GM21717 (cell line): ENCODE measurements around the gene SH3RF2.
"Not testable (repeated sequence)": the region's sequence is repeated elsewhere in the genome, so short reads cannot be mapped to it uniquely, and the experiment has no call there.

Experiments used
- ATAC-seq: cut with Tn5 transposase; IDR thresholded peaks from one replicate; pipeline ENCODE4 v1.9.1; 2021; ENCODE audit warnings: mild to moderate bottlenecking, moderate library complexity; ENCODE audit not compliant: unreplicated experiment

SH3RF2 gene

DNA sequence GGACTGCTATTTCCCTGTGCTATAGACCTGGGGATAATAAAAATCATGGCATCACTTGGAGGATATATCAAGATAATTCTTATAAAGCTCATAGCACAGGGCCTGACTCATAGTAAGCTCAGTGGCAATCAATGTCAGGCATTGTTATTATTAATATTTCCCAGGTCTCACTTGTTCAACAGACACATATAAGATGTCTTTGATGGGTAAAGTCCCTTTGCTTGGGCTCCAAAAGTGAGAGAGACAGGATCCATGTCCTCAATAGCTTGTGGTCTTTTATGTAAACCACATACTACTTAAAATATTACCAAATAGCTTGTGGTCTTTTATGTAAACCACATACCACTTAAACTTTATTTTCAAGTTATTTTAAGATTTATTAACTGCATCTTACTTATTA lies 11.2 kb downstream of the SH3RF2 start:
- ATAC-seq: no peak

DNA sequence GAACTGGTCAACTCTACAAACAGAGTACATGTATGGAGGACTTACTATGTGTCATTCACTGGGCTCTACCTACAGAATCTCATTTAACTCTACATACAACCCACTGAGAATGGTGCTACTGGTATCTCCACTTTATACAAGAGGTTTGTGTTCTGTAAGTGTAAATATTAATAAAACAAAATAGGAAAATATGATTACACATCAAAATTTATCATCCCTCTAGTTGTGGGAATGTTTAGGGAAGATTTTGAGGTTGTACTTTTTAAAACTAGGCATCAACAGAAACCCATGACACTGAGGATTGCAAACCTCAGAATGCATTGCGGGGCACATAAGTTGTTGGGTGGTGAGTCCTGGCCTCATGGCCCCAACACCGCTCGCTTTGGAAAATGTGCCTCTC lies 11.7 kb downstream of the SH3RF2 start:
- ATAC-seq: no peak

DNA sequence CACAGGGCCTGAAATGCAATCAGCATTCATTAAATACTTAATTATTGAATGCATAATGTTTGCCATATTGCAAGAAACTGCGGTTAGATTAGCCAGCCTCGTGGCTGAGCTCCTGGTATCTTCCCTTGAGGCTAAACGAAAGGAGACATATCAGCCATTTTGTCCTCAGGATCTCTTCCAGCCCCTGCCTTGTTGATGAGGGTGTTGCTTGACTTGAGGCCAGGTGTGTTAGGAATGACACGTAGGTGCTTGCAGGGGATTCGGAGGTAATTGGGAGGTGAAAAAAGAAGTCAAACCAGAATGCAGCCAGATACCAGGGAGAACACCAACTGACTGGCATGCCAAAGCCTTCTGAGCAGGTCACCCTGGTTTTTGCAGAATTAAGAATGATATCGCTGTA lies 12.5 kb downstream of the SH3RF2 start:
- no peak for ATAC-seq

DNA sequence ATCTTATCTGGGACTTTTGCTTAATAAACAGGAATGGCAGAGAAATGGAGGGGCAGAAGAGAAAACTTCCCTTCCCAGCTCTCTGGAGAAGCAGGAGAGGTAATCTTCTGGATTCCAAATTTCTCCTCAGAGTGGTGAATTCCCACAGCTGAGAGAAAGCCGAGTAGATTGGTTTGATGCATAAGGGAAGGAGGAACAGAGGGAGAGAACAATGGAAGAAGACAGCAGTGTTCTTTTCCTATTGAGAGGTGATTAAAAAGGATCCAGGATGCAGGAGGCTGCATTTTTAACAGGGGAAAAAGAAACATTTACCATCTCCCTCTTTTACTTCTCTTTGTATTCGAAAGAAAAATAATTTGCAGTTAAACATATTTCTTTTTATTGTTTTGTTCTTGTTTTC lies 13.1 kb downstream of the SH3RF2 start:
- ATAC-seq: no peak

DNA sequence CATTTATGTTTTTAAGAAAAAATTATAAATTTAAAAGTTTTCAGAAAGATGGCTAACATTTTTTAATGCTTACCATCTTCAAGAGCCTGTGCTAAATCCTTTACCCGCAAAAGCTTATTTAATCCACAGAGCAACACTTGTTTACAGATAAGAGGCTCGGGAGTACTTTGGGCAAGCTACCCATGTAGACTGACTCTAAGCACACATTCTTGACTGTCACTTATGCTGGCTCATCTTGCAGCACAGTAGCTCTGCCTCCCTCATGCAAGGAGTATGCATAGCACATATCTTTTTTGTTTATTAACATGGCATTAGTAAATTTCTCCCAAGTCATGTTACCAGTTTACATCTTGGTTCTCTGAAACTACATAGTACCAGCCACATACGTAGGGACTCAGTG lies 14.7 kb downstream of the SH3RF2 start:
- no peak for ATAC-seq

DNA sequence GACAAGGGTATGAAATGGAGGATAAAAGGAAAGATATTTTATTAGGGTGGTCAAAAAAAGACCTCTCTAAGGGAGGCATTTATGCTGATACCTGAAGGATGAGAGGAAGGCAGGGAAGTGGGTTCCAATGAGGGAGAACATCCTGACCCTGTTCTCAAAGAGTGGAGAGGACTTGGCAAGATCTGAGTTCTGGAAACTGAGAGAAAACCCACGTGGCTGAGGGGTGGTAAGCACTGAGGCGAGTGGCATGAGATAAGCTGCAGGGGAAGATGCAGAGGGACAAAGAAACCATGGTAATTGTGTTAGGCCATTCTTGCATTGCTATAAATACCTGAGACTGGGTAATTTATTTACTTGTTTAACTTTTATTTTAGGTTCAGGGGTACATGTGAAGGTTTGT lies 16.8 kb downstream of the SH3RF2 start:
- no peak for ATAC-seq

DNA sequence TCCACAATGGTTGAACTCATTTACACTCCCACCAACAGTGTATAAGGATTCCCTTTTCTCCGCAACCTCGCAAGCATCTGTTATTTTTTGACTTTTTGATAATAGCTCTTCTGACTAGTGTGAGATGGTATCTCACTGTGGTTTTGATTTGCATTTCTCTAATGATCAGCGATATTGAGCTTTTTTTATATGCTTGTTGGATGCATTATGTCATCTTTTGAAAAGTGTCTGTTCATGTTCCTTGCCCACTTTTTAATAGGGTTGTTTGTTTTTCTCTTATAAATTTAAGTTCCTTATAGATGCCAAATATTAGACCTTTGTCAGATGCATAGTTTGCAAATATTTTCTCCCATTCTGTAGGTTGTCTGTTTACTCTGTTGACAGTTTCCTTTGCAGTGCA lies 17.8 kb downstream of the SH3RF2 start:
- not testable (repeated sequence) for ATAC-seq

DNA sequence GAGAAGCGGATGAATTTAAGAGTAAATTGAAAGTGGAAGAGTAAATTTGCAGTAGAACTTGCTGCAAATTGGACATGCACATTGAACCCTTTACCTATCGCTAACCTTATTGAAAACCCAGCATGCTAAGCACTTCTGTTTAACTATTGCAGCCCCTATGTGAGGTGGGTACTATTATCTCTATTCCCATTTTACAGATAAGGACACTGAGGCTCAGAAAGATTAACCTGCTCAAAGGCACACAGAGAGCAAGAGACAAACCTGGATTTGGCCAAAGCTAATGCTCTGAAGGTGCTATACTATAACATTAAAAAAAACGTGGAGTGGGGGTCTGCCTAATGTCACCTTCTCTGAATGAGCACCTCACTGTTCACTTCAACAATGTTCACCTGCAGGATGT lies 21.0 kb downstream of the SH3RF2 start:
- ATAC-seq: no peak

DNA sequence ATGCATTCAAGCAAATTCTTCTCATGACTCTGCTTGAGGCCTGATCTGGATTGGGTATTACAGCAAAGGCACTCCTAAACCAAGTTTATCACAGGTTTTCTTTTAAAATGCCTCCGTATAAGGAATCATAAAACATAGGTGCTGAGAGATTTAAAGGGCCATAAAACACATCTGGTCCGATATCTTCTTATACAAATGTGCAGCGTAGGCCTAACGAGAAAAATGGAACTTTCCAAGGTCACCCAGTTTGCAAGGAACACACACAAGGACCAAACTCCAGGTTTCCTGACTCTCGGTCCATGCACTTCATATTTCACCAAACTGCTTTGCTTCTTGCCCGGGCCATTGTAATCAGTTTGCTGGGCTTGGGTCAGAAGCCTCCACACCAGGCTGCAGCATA lies 22.1 kb downstream of the SH3RF2 start:
- ATAC-seq: no peak

DNA sequence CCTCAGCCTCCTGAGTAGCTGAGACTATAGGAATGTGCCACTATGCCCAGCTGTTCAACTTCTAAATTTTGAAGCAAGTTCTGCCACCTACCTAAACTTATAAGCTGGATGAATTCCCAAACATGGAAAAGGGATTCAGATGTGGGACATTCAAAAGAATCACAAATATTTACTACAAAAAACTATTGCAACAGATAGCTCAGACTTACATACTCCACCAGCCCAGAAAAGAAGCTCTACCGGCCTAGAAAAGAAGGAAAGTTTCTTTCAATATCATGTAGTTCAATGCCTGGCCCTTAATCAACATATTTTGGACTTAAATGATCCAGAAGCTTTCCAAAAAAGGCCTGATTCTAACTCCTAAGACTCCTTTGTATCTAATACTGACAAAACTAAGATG lies 23.8 kb downstream of the SH3RF2 start:
- ATAC-seq: no peak

DNA sequence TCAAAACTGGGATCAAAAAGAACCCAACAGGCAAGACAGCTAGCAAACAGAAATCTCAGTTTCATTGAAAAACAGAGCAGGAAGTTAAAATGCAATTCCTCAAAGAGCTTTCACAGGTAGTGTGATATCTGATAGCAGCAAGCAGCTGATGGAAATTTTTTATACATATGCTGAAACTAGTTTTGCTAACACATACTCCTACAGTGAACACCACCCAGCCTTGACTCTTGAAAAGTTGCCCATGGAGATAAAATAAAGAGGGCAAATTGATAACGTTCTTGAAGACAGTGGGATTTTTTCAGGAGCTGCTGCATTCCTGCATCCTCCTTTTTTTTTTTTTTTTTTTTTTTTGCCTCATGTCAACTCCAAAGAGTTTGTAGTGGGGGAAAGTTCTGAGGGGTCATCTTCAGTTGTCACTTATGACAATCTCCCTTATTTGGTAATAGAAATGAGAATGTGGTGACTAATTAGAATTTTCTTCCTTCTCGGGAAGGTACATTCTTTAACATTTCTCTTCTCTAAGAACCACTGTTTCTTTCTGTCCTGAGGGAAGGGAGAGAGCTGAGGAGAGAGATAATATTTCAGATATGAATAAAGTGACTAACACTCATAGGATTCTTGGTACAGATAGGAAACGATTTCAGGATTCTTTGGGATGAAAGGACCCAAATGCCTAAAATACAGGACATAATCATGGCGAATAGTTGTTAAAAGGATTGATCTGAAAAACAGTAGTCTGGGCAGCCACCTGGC lies 24.6 kb downstream of the SH3RF2 start:
- ATAC-seq: no peak

DNA sequence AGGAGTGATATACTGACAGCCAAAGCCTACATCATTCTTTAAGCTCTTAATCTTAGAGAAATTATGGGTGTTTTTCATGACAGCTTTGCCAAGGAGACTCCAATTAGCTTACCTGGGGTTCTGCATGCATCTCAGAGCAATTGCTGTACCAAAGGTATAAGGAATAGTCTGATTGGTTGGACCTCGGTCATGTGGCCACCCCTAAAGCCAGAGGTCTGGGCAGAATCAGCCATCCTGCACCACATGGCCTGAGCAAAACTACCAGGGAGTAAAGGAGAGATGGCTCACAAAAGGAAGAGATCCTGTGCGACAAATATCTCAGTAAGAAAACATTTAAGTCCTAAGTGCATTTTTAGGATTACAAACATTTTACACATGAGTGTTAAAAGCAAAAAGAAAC lies 25.6 kb downstream of the SH3RF2 start:
- ATAC-seq: no peak

DNA sequence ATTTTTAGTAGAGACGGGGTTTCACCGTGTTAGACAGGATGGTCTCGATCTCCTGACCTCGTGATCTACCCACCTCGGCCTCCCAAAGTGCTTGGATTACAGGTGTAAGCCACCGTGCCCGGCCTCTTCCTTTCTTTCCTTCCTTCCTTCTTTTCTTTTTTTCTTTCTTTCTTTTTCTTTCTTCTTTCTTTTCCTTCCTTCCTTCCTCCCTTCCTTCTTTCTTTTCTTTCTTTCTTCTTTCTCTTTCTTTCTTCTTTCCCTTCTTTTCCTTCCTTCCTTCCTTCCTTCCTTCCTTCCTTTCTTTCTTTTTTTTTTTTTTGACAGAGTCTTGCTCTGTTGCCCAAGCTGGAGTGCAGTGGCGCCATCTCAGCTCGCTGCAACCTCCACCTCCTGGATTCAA lies 27.6 kb downstream of the SH3RF2 start:
- not testable (repeated sequence) for ATAC-seq

DNA sequence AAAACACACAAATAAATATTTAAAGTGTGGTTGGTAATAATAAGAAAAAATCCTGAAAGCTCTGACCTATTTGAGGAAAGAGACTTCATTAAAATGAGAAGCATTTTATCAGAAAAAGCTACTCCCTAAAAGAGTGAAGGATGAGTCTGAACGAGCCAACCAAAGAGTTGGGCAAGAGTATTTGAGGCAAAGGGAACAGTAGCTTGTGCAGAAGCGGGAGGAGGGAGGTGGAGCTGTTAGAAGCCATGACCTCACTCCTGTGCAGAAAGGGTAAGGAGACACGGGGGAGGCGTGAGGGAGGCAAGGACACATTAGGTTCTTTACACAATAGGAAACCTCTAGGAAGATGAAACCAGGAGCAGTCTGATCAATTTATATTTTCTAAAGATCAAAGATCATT lies 29.4 kb downstream of the SH3RF2 start:
- no peak for ATAC-seq

DNA sequence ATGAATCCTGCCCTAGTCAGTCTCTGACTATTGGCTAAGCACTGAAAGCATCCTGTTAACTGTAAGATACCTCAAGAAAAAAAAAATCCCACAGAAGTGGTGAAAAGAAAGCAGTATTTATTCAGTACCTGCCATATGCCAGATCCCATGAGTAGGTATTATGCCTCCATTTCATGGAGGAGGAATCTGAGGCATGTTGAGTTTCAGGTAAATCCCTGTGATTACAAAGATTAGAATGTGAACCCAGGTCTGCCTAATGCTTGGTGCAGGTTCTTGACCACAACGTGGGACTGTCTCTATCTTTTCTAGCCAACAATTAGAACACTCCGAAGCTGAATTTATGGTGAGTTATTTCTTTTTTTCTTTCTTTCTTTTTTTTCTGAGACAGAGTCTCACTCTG lies 30.9 kb downstream of the SH3RF2 start:
- ATAC-seq: no peak

DNA sequence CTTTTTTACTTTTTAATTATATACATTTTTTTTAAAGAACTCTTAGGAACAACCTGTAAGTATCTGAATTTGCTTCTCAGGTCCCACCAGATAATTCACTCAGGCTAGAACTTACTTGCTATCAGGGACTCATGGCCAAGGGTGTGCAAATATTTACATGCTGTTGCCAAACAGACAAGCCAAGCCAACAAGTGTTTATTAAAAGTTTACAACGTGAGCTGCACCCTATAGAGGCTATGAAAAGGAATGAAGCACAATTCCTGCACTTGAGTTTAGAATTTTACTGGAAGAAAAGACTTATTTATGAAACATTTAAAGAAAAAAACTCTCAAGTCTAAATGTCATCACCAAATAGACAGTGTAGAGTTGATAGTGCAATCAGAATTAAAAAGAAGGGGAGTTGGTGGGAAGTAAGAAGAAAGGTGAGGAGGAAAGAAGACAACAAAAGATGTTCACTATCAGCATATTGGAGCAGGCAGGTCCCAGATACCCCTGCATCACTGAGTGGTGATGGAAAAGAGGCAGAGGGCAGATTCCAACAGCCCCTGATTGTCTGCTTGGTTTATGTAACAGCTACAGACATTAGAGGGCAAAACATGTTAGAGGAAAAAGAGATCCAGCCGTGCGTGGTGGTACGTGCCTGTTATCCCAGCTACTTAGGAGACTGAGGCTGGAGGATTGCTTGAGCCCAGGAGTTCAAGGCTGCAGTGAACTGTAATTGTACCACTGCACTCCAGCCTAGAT lies 32.8 kb downstream of the SH3RF2 start:
- ATAC-seq: no peak

DNA sequence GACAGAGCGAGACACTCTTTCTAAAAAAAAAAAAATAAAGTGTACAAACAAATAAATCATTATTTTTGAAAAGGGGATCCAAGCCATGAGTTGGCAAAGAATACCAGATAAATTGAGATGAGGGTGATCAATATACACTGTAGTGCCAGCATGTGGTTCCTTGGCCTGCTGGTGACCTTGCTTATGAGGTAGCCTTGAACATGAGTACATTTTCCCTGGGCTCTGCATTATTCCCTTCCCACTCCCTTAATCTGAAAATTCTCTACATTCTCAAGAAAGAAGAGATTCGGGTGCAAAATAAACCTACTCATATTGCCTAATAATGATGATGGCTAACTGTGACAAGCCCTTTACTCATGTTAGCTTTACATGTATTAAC lies 33.3 kb downstream of the SH3RF2 start:
- ATAC-seq: no peak

DNA sequence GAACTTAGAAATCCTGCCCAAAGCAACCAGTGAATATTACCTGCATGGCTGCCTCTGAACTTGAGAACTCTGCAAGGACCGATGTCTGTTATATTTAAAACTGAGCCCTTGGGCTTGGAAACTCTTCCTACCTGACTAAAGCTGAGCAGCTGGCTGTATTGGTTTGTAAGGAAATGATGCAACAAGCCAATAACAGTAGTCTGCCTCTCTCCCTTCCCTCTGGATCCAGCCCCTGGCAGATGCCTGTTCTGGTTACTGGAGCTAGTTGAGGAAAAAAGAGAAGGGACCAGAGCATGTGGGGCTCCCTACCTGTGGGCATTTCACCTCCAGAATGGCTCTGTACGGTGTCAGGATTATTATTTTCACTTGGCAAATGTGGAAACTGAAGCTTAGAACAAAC lies 34.7 kb downstream of the SH3RF2 start:
- ATAC-seq: no peak

DNA sequence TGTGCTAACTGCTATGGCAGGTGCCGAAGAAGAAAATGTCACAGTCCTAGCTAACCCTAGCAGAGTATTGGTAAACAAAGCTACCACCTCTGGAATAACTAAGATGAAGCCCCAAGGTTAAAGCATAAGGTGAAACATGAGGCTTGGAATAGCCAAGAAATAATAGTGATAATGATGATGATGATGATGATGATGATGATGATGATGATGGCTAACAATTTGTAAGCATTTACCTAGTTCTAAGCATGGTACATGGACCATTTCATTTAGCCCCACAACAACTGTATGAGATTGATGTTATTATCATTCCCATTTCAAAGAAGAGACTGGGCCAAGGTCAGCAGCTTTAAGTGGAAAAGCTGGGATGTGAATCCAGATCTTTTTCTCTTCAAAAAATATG lies 35.3 kb downstream of the SH3RF2 start:
- no peak for ATAC-seq

DNA sequence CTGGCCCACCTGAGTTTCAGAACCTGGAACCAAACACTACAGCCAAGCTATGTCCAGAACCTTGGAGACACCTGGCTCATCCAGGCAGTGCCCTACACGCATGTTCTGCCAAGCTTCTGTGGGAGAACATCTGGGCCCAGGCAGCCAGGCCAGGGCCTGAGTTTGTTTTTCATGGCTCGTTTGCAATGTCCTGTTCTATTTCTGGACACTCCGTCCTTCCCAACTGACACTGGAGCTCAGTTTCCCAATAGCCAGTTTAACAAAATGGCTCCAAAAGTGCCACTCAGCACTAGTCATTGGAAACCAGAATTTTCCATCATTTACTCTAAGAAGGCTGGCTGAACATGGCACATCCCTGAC lies 38.6 kb downstream of the SH3RF2 start:
- ATAC-seq: no peak

DNA sequence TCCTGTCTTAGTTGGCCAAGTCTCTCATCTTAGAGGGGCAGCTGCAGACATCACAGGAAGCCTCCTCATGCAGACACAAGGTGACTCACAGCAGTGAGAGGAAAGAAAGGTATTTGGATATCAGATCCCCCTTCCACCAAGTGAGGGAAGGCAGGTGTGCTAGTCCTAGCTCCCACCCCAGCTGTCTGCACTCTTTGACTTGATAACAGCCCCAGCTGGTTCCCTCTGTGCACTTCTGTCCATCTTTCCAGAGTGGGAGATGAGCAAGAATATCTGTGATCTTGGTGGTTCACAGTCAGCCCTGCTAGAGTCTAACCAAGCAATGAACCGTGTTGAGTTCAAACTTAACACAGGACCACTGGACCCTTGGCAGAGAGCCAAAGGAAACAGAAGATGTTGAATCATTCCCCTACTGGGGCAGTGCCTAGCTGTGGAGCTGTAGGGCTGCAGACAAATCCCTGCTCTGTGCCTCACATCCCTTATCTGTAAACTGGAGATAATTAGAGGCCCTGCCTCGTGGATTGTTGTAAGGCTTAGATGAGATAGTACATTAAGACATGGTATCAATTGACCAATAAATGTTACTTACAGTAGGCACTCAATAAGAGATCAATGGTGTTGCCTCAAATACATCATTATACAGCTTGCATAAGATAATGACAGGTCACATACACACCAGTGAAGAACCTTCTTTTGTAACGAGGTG lies 39.1 kb downstream of the SH3RF2 start:
- ATAC-seq: peak; percentile 45
